GM12873 (cell line): ENCODE results near the gene SUPT3H.

Experiments used
- CTCF ChIP-seq: IDR thresholded peaks from 2 replicates; pipeline ENCODE4 v1.5.1; 2012; ENCODE audit warnings: low read depth, mild to moderate bottlenecking, moderate library complexity, low read length, control low read depth; ENCODE audit not compliant: insufficient read depth; ENCODE audit errors: missing control alignments

The SUPT3H gene

GRCh38 chr6:44949596-44950201 lies 428.0 kb downstream of the SUPT3H start:
- TF ChIP-seq CTCF = no peak

GRCh38 chr6:44943541-44943940 lies 434.2 kb downstream of the SUPT3H start:
- TF ChIP-seq CTCF = no peak

- no peak for TF ChIP-seq CTCF
Observed at GRCh38 chr6:44942798-44943197, 434.9 kb downstream of the SUPT3H start.

GRCh38 chr6:44942201-44942600 lies 435.5 kb downstream of the SUPT3H start:
- TF ChIP-seq CTCF = no peak

- TF ChIP-seq CTCF = no peak
Observed at GRCh38 chr6:44940367-44940766, 437.4 kb downstream of the SUPT3H start.

GRCh38 chr6:44935693-44936300 lies 441.9 kb downstream of the SUPT3H start:
- TF ChIP-seq CTCF = no peak

- TF ChIP-seq CTCF = no peak
Observed at GRCh38 chr6:44933108-44933507, 444.6 kb downstream of the SUPT3H start.
